ENCODE data around the gene CHML. TPM values are rescaled to one million over a fixed set of nuclear protein-coding genes. Genes with fewer than 3 reads are reported as not detected.

Gene CHML
- total and polyA plus RNA-seq, 2 of the 8 experiments (the other 6 are each of a cell fraction or from before 2014, with no cell fraction given): 11.5 to 82.4 TPM

GRCh38 chr1:241666419-241666818 lies 26.2 kb upstream of the CHML start:
- Histone ChIP-seq H3K27ac (ENCODE audit: low read depth, low read length) (no peak overlapping the region), H2BK12ac (ENCODE audit: low read depth, low read length) (no peak overlapping the region), H3K9me3 (ENCODE audit: insufficient read depth in 2 of 2, low read depth in 1 of 2, low read length in 1 of 2) (no peaks in the 10 kb centered on the region), H2BK15ac (ENCODE audit: low read length) (no peak overlapping the region), H2BK20ac (ENCODE audit: low read length) (no peak overlapping the region), H3K4ac (replicated peaks; ENCODE audit: insufficient read length, low read depth, low read length) (no peak overlapping the region), H4K8ac (ENCODE audit: extremely low read depth, insufficient read depth, low read length) (no peak overlapping the region), H3K4me2 (ENCODE audit: insufficient read depth in 1 of 2, low read depth in 2 of 2, low read length in 2 of 2) (no peak overlapping the region), H3K79me1 (ENCODE audit: low read depth, low read length) (no peaks in the 10 kb centered on the region), H4K20me1 (replicated peaks in 1 of 2; ENCODE audit: control insufficient read depth in 1 of 2, insufficient read depth in 2 of 2, low read length in 2 of 2) (no peaks in the 10 kb centered on the region), H3K56ac (replicated peaks; ENCODE audit: insufficient read length, low read depth, low read length) (no peak overlapping the region), H3K4me1 (replicated peaks in 1 of 4; ENCODE audit: control insufficient read depth in 3 of 4, insufficient read depth in 4 of 4, low read length in 3 of 4) (no peaks in the 10 kb centered on the region), H2AK5ac (ENCODE audit: low read depth, low read length) (no peak overlapping the region), H3K27me3 (replicated peaks in 1 of 4; ENCODE audit: control insufficient read depth in 3 of 4, extremely low read depth in 1 of 4, insufficient read depth in 3 of 4, low read length in 3 of 4) (no peaks in the 10 kb centered on the region), H2BK5ac (ENCODE audit: low read depth, low read length) (no peak overlapping the region), H2BK120ac (replicated peaks; ENCODE audit: low read depth, low read length) (no peak overlapping the region), H3K36me3 (ENCODE audit: control insufficient read depth in 2 of 4, insufficient read depth in 4 of 4, low read length in 3 of 4) (no peaks in the 10 kb centered on the region), H4K5ac (ENCODE audit: insufficient read length, low read depth, low read length) (no peak overlapping the region), H3K18ac (ENCODE audit: extremely low read depth, low read length) (no peak overlapping the region), H3K23ac (ENCODE audit: insufficient read length) (no peak overlapping the region), H4K91ac (replicated peaks; ENCODE audit: insufficient read length, low read length) (no peak overlapping the region), H3K4me3 (ENCODE audit: extremely low read depth in 1 of 4, insufficient read depth in 2 of 4, low read depth in 3 of 4, low read length in 4 of 4) (no peak overlapping the region), H3K23me2 (ENCODE audit: low read depth, low read length) (no peaks in the 10 kb centered on the region), H3K9ac (replicated peaks in 1 of 4; ENCODE audit: extremely low read depth in 1 of 4, low read depth in 3 of 4, low read length in 3 of 4) (no peak overlapping the region), H3K14ac (ENCODE audit: insufficient read length) (no peak overlapping the region), H3K79me2 (ENCODE audit: control insufficient read depth in 1 of 2, insufficient read depth in 2 of 2, low read length in 2 of 2) (no peaks in the 10 kb centered on the region), H2AFZ (ENCODE audit: low read length) (no peak overlapping the region)
- 91% methylated on average over 3 of the region's 3 CpGs; no CpG with 5 or more reads in 1 of the 2 experiments for WGBS, 2 experiments (ENCODE audit: extremely low coverage in 1 of 2, insufficient coverage in 1 of 2, insufficient read length in 1 of 2, insufficient replicate concordance in 2 of 2, low coverage in 1 of 2, low lambda C conversion rate in 2 of 2, missing lambda C conversion rate in 1 of 2)
- TF ChIP-seq GABPA (IDR thresholded peaks at IDR 0.05; ENCODE audit: borderline replicate concordance, insufficient read depth, low read length): no peak
- no peak for TF ChIP-seq EP300 (IDR thresholded peaks at IDR 0.05; ENCODE audit: borderline replicate concordance in 1 of 2, low read depth in 2 of 2, low read length in 2 of 2)
- no peak for TF ChIP-seq TAF1 (IDR thresholded peaks at IDR 0.05; ENCODE audit: low read depth, low read length)
- no peak for TF ChIP-seq CBX8 (IDR thresholded peaks at IDR 0.05; ENCODE audit: borderline replicate concordance, low read depth, low read length)
- CTCF ChIA-PET (ENCODE audit: partially characterized antibody): no interaction called here
- POLR2A ChIA-PET (ENCODE audit: partially characterized antibody): no interaction called here
- no peak for DNase-seq (ENCODE audit: low read depth in 1 of 2, low spot score in 2 of 2)
- FAIRE-seq: no peak

Measured in H1 (cell line).